H9 (cell line): ENCODE results near the gene PLB1. TPM values are rescaled to one million over a fixed set of nuclear protein-coding genes. Genes with fewer than 3 reads are reported as not detected.

Experiments used
- DNase-seq: peaks from one replicate; pipeline ENCODE4 v3.0.0-alpha.2; 2017
- H2AFZ ChIP-seq: one replicate; pipeline ENCODE4 v1.6.1; 2013; ENCODE audit warnings: mild to moderate bottlenecking, low read length, control low read depth, moderate library complexity
- H2AK5ac ChIP-seq: 2 replicates; pipeline ENCODE4 v1.6.1; 2013; ENCODE audit warnings: low read length, control low read depth, mixed read lengths; ENCODE audit not compliant: insufficient read length
- H2BK120ac ChIP-seq: one replicate; pipeline ENCODE4 v1.6.1; 2013; ENCODE audit warnings: low read depth, mild to moderate bottlenecking, low read length, control low read depth, inconsistent platforms; ENCODE audit not compliant: poor library complexity, severe bottlenecking
- H2BK12ac ChIP-seq: 2 replicates; pipeline ENCODE4 v1.6.1; 2013; ENCODE audit warnings: low read length, control low read depth, mixed read lengths, low read depth; ENCODE audit not compliant: insufficient read length
- H2BK15ac ChIP-seq: 2 replicates; pipeline ENCODE4 v1.6.1; 2013; ENCODE audit warnings: low read depth, low read length, control low read depth
- H2BK20ac ChIP-seq: one replicate; pipeline ENCODE4 v1.6.1; 2013; ENCODE audit warnings: low read depth, mild to moderate bottlenecking, low read length, control low read depth, inconsistent platforms; ENCODE audit not compliant: poor library complexity, severe bottlenecking
- H2BK5ac ChIP-seq: 2 replicates; pipeline ENCODE4 v1.6.1; 2013; ENCODE audit warnings: low read length, control low read depth, mixed read lengths; ENCODE audit not compliant: insufficient read length
- H3K14ac ChIP-seq: 2 replicates; pipeline ENCODE4 v1.6.1; 2013; ENCODE audit warnings: low read length, control low read depth; ENCODE audit not compliant: insufficient read depth
- H3K18ac ChIP-seq: 2 replicates; pipeline ENCODE4 v1.6.1; 2013; ENCODE audit warnings: low read depth, mild to moderate bottlenecking, mixed read lengths, low read length, control low read depth; ENCODE audit not compliant: insufficient read length
- H3K23ac ChIP-seq: 2 replicates; pipeline ENCODE4 v1.6.1; 2013; ENCODE audit warnings: low read length, control low read depth, mixed read lengths, low read depth; ENCODE audit not compliant: insufficient read length
- H3K23me2 ChIP-seq: 2 replicates; pipeline ENCODE4 v1.6.1; 2013; ENCODE audit warnings: low read depth, mild to moderate bottlenecking, mixed read lengths, low read length, control low read depth; ENCODE audit not compliant: insufficient read length, poor library complexity, severe bottlenecking
- H3K27ac ChIP-seq: 2 replicates; pipeline ENCODE4 v1.5.1; 2013; ENCODE audit warnings: low read length, control low read depth, mixed read lengths, low read depth; ENCODE audit not compliant: insufficient read length
- H3K27me3 ChIP-seq: 2 replicates; pipeline ENCODE4 v1.6.1; 2013; ENCODE audit warnings: low read length, control low read depth, inconsistent platforms; ENCODE audit not compliant: insufficient read depth
- H3K4ac ChIP-seq: 2 replicates; pipeline ENCODE4 v1.6.1; 2013; ENCODE audit warnings: low read depth, mild to moderate bottlenecking, control low read depth, inconsistent platforms, low read length, moderate library complexity
- H3K4me1 ChIP-seq: 2 replicates; pipeline ENCODE4 v1.6.1; 2013; ENCODE audit warnings: low read length, control low read depth, inconsistent platforms; ENCODE audit not compliant: insufficient read depth
- H3K4me2 ChIP-seq: 2 replicates; pipeline ENCODE4 v1.6.1; 2013; ENCODE audit warnings: low read length, control low read depth, mixed read lengths; ENCODE audit not compliant: insufficient read length, insufficient read depth
- H3K56ac ChIP-seq: 2 replicates; pipeline ENCODE4 v1.6.1; 2013; ENCODE audit warnings: low read depth, mild to moderate bottlenecking, mixed read lengths, low read length, control low read depth; ENCODE audit not compliant: insufficient read length
- H3K79me1 ChIP-seq: 2 replicates; pipeline ENCODE4 v1.6.1; 2013; ENCODE audit warnings: low read depth, mild to moderate bottlenecking, moderate library complexity, low read length, control low read depth, inconsistent platforms; ENCODE audit not compliant: insufficient read depth, poor library complexity, severe bottlenecking
- H3K79me2 ChIP-seq: 2 replicates; pipeline ENCODE4 v1.6.1; 2013; ENCODE audit warnings: low read length, control low read depth, inconsistent platforms; ENCODE audit not compliant: insufficient read depth
- H3K9ac ChIP-seq: 2 replicates; pipeline ENCODE4 v1.6.1; 2013; ENCODE audit warnings: low read length, control low read depth, mixed read lengths; ENCODE audit not compliant: insufficient read length; ENCODE audit errors: extremely low read depth
- H3K9me3 ChIP-seq: one replicate; pipeline ENCODE4 v1.6.1; 2013; ENCODE audit warnings: low read depth, low read length, inconsistent platforms; ENCODE audit not compliant: control insufficient read depth
- H3T11ph ChIP-seq: one replicate; pipeline ENCODE4 v1.6.1; 2013; ENCODE audit warnings: mild to moderate bottlenecking, low read length, control low read depth, inconsistent platforms
- H4K20me1 ChIP-seq: one replicate; pipeline ENCODE4 v1.6.1; 2013; ENCODE audit not compliant: control insufficient read depth, insufficient read length, insufficient read depth
- H4K5ac ChIP-seq: 2 replicates; pipeline ENCODE4 v1.6.1; 2013; ENCODE audit warnings: low read depth, mild to moderate bottlenecking, mixed read lengths, low read length, control low read depth; ENCODE audit not compliant: insufficient read length
- H4K8ac ChIP-seq: replicated peaks from 2 replicates; pipeline ENCODE4 v1.6.1; 2013; ENCODE audit warnings: low read length, control low read depth, mixed read lengths, low read depth; ENCODE audit not compliant: insufficient read length
- H4K91ac ChIP-seq: 2 replicates; pipeline ENCODE4 v1.6.1; 2013; ENCODE audit warnings: low read depth, mild to moderate bottlenecking, moderate library complexity, mixed read lengths, low read length, control low read depth; ENCODE audit not compliant: insufficient read length
- H3K27ac Mint-ChIP-seq, 3 experiments: 2 replicates in 2 of 3; 3 replicates in 1 of 3; pipeline ENCODE4 v1.8.0; 2020 to 2021; ENCODE audit warnings: mixed read lengths in 3 of 3, mild to moderate bottlenecking in 1 of 3, moderate library complexity in 1 of 3
- H3K27me3 Mint-ChIP-seq: 2 replicates; pipeline ENCODE4 v1.8.0; 2021; ENCODE audit warnings: low read depth, mild to moderate bottlenecking, moderate library complexity, mixed read lengths
- H3K36me3 Mint-ChIP-seq, 3 experiments: 2 replicates in 2 of 3; 3 replicates in 1 of 3; pipeline ENCODE4 v1.8.0; 2020 to 2021; ENCODE audit warnings: low read depth in 3 of 3, mixed read lengths in 3 of 3; ENCODE audit not compliant: insufficient read depth in 1 of 3
- H3K4me1 Mint-ChIP-seq, 2 experiments: 2 replicates each; pipeline ENCODE4 v1.8.0; 2020; ENCODE audit warnings: mixed read lengths in 2 of 2
- H3K4me3 Mint-ChIP-seq, 2 experiments: 2 replicates in 1 of 2; 3 replicates in 1 of 2; pipeline ENCODE4 v1.8.0; 2020 to 2021; ENCODE audit warnings: mild to moderate bottlenecking in 2 of 2, mixed read lengths in 2 of 2, moderate library complexity in 1 of 2
- H3K9me3 Mint-ChIP-seq, 2 experiments: 2 replicates in 1 of 2; 3 replicates in 1 of 2; pipeline ENCODE4 v1.8.0; 2020; ENCODE audit warnings: mild to moderate bottlenecking in 2 of 2, mixed read lengths in 2 of 2, moderate library complexity in 1 of 2
- CTCF ChIP-seq: fragments of 200-600 bp; sonication (generic); conservative IDR thresholded peaks from 3 replicates; pipeline ENCODE4 v1.8.0; 2021; ENCODE audit warnings: antibody characterized with exemption, mild to moderate bottlenecking
- WGBS: extraction: QIAGEN DNeasy Blood & Tissue Kit; methylation state at CpG from one replicate; pipeline ENCODE4 v1.1.7; 2013; ENCODE audit warnings: missing lambda C conversion rate, low lambda C conversion rate, mixed read lengths; ENCODE audit not compliant: insufficient read length; ENCODE audit errors: extremely low coverage; 5-methylcytosine and 5-hydroxymethylcytosine counted together
- total RNA-seq: library from RNA; stranded (reverse); gene quantifications from 2 replicates; pipeline ENCODE4 v1.2.1, GENCODE V29; 2021

PLB1 gene
- total RNA-seq, 1 experiment from 2014 or later = not detected

GRCh38 chr2:28602751-28603639 is 107.1 kb downstream of the PLB1 start:
- Mint-ChIP-seq H3K4me1 (peaks cover 13 to 14% of the 10 kb centered on the region in 2 experiments), H3K4me3 (no peak overlapping the region), H3K36me3 (peaks cover 0 to 3% (median 0%) of the 10 kb centered on the region in 3 experiments; a peak in 1 of 7 replicates), H3K9me3 (no peaks in the 10 kb centered on the region), H3K27ac (no peak overlapping the region), H3K27me3 (no peaks in the 10 kb centered on the region; the same call in 1 of the 2 replicates)
- peak overlapping the region; percentile 34; the same call in 1 of the 2 replicates for H3K14ac ChIP-seq
- no peak overlapping the region for H2BK12ac ChIP-seq
- DNase-seq = no peak
- H4K8ac ChIP-seq = no peak overlapping the region
- H3T11ph ChIP-seq = no peak overlapping the region
- H3K4me1 ChIP-seq = peaks cover 3% of the 10 kb centered on the region; the same call in 1 of the 2 replicates
- H3K23ac ChIP-seq = no peak overlapping the region
- H2BK5ac ChIP-seq = no peak overlapping the region
- H3K4me2 ChIP-seq = no peak overlapping the region
- no peaks in the 10 kb centered on the region for H3K23me2 ChIP-seq
- H2BK20ac ChIP-seq = no peak overlapping the region
- H3K4ac ChIP-seq = no peak overlapping the region
- H4K5ac ChIP-seq = no peak overlapping the region
- H3K9ac ChIP-seq = no peak overlapping the region
- H3K9me3 ChIP-seq = no peaks in the 10 kb centered on the region
- no peaks in the 10 kb centered on the region for H3K79me2 ChIP-seq
- H3K27me3 ChIP-seq = no peaks in the 10 kb centered on the region
- no CpG with 5 or more reads among the region's 3 CpGs for WGBS
- H3K79me1 ChIP-seq = no peaks in the 10 kb centered on the region
- no peak overlapping the region for H2AK5ac ChIP-seq
- no peak overlapping the region for H2AFZ ChIP-seq
- H3K18ac ChIP-seq = no peak overlapping the region
- no peak overlapping the region for H2BK120ac ChIP-seq
- no peak overlapping the region for H2BK15ac ChIP-seq
- no peak overlapping the region for H4K91ac ChIP-seq
- no peak overlapping the region for H3K27ac ChIP-seq
- no peaks in the 10 kb centered on the region for H4K20me1 ChIP-seq
- no peak overlapping the region for H3K56ac ChIP-seq
- TF ChIP-seq CTCF = no peak
